Psoas muscle (tissue), 8 donors: ENCODE data around the gene PCDHGA11. TPM values are rescaled to one million over a fixed set of nuclear protein-coding genes. Genes with fewer than 3 reads are reported as not detected.
"Not testable (repeated sequence)": the region's sequence is repeated elsewhere in the genome, so short reads cannot be mapped to it uniquely, and the experiment has no call there.

Experiments
- ATAC-seq, 4 donors: fragments of 200-7000 bp; cut with Tn5 transposase; one replicate each; pipeline ENCODE4 v1.9.1; 2020; ENCODE audit warnings: moderate library complexity in 3 of 4, mild to moderate bottlenecking in 2 of 4
- DNase-seq, 2 donors: peaks; one replicate each; pipeline ENCODE4 v3.0.0-alpha.2; 2020
- H3K27ac ChIP-seq: fragments of 200-600 bp; one replicate; pipeline ENCODE4 v1.8.0; 2022
- H3K27me3 ChIP-seq, 3 donors: fragments of 200-600 bp in 1 of 3; one replicate each; pipeline versions ENCODE4 v1.6.1 to v1.8.0; 2013 to 2022; ENCODE audit warnings: low read length in 2 of 3, mild to moderate bottlenecking in 2 of 3, moderate library complexity in 1 of 3; ENCODE audit not compliant: insufficient read depth in 3 of 3
- H3K36me3 ChIP-seq, 2 donors: fragments of 200-600 bp in 1 of 2; one replicate each; pipeline versions ENCODE4 v1.6.1 to v1.8.0; 2013 to 2022; ENCODE audit warnings: low read depth in 1 of 2, mild to moderate bottlenecking in 1 of 2, moderate library complexity in 1 of 2; ENCODE audit not compliant: insufficient read depth in 1 of 2
- H3K4me1 ChIP-seq: fragments of 200-600 bp; one replicate; pipeline ENCODE4 v1.8.0; 2022
- H3K4me3 ChIP-seq: fragments of 200-600 bp; one replicate; pipeline ENCODE4 v1.8.0; 2022; ENCODE audit warnings: mild to moderate bottlenecking
- H3K9me3 ChIP-seq: fragments of 200-600 bp; one replicate; pipeline ENCODE4 v1.8.0; 2022
- WGBS, 3 donors: extraction: QIAGEN DNeasy Blood & Tissue Kit; methylation state at CpG; one replicate each; pipeline versions ENCODE4 v1.1.6 to v1.1.7; 2013; 5-methylcytosine and 5-hydroxymethylcytosine counted together
- intact Hi-C, 2 donors: fragments of 100-400 bp; cut with DNase I; formaldehyde crosslinking; loops; one replicate each; pipeline versions ENCODE4 v1.11.0 to v1.14.2; 2022
- polyA plus RNA-seq, 3 donors: library from polyadenylated mRNA; stranded (reverse); fragments of 200-250 nt; gene quantifications; one replicate each; pipeline ENCODE4 v1.2.3, GENCODE V29; 2013
- total RNA-seq, 4 donors: library from RNA; stranded (reverse); fragmentation: NEBNext Ultra II Directional in 2 of 4; extraction: Animal tissue kit (Norgen Biotek cat#: 25700) in 2 of 4; gene quantifications; one replicate each; pipeline versions ENCODE4 v1.2.1 to v1.2.4, GENCODE V29; 2021 to 2023
- TF ChIP-seq, protein P1 (sequence below): fragments of 200-600 bp; IDR thresholded peaks from one replicate; pipeline ENCODE4 v1.8.0; 2022; ENCODE audit warnings: antibody characterized with exemption
- donor health status: healthy with polysubstance abuse.
- donor health status: DM: no; HTN: no; CAD: no; lungs with moderate emphysema.
- donor health status: Bipolar disorder and iron deficiency.
- donor health status: healthy.
- donor health status: DM: yes; HTN: yes; CAD: no.
- donor health status: DM: no; HTN: no; CAD: no.
- donor health status: DM: no; HTN: no; CAD: no.
- donor health status: DM: yes; HTN: yes; CAD: no.

Gene PCDHGA11
- total and polyA plus RNA-seq, 7 donors = 0.21 to 4.4 (median 0.94) TPM

DNA sequence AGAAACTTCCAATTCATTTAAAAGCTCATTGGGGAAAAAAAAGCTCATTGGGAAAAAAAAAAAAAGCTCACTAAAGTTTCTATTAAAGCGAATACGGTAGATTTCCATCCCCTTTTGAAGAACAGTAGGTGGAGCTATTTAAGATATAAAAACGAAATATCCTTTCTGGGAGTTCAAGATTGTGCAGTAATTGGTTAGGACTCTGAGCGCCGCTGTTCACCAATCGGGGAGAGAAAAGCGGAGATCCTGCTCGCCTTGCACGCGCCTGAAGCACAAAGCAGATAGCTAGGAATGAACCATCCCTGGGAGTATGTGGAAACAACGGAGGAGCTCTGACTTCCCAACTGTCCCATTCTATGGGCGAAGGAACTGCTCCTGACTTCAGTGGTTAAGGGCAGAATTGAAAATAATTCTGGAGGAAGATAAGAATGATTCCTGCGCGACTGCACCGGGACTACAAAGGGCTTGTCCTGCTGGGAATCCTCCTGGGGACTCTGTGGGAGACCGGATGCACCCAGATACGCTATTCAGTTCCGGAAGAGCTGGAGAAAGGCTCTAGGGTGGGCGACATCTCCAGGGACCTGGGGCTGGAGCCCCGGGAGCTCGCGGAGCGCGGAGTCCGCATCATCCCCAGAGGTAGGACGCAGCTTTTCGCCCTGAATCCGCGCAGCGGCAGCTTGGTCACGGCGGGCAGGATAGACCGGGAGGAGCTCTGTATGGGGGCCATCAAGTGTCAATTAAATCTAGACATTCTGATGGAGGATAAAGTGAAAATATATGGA, 9.7 kb downstream of the PCDHGA11 start, which contains the start of gene PCDHGA12:
Gene PCDHGA12, plus strand, starts transcription at position 176 of the 782 bp plus-strand sequence. Its CDS starts 253 bp downstream, at position 429.
- H3K4me3 ChIP-seq = peak within 1 kb of the TSS; percentile 64
- no peaks in the 10 kb centered on the region for H3K4me1 ChIP-seq
- TF ChIP-seq, protein P1, sequence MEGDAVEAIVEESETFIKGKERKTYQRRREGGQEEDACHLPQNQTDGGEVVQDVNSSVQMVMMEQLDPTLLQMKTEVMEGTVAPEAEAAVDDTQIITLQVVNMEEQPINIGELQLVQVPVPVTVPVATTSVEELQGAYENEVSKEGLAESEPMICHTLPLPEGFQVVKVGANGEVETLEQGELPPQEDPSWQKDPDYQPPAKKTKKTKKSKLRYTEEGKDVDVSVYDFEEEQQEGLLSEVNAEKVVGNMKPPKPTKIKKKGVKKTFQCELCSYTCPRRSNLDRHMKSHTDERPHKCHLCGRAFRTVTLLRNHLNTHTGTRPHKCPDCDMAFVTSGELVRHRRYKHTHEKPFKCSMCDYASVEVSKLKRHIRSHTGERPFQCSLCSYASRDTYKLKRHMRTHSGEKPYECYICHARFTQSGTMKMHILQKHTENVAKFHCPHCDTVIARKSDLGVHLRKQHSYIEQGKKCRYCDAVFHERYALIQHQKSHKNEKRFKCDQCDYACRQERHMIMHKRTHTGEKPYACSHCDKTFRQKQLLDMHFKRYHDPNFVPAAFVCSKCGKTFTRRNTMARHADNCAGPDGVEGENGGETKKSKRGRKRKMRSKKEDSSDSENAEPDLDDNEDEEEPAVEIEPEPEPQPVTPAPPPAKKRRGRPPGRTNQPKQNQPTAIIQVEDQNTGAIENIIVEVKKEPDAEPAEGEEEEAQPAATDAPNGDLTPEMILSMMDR = peak; percentile 66
- H3K27ac ChIP-seq = peak within 1 kb of the TSS; percentile 56
- H3K27me3 ChIP-seq = peaks cover 0 to 11% (median 6%) of the 10 kb centered on the region in 3 donors
- intact Hi-C loops = loop anchor here (5.0 kb wide), 3 partner anchors 47 to 127 kb away; partner anchors contain the start of gene PCDHGC3 (in 1 of the 2)
- 21 to 29% (median 25%) methylated on average over 33 of the region's 33 CpGs for WGBS, 3 donors
- DNase-seq (peak; percentile 69 to 82), ATAC-seq (peak; percentile 90 to 95 (median 90))
- peaks cover 10% of the 10 kb centered on the region for H3K9me3 ChIP-seq
- H3K36me3 ChIP-seq = no peaks in the 10 kb centered on the region

DNA sequence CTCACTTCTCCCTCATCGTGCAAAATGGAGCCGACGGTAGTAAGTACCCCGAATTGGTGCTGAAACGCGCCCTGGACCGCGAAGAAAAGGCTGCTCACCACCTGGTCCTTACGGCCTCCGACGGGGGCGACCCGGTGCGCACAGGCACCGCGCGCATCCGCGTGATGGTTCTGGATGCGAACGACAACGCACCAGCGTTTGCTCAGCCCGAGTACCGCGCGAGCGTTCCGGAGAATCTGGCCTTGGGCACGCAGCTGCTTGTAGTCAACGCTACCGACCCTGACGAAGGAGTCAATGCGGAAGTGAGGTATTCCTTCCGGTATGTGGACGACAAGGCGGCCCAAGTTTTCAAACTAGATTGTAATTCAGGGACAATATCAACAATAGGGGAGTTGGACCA, 10.4 kb downstream of the PCDHGA11 start:
- Histone ChIP-seq H3K27me3 (peaks cover 0 to 11% (median 6%) of the 10 kb centered on the region in 3 donors), H3K36me3 (no peaks in the 10 kb centered on the region), H3K27ac (no peak overlapping the region), H3K4me3 (peak overlapping the region; percentile 64), H3K9me3 (peaks cover 10% of the 10 kb centered on the region), H3K4me1 (no peaks in the 10 kb centered on the region)
- TF ChIP-seq, protein P1 = no peak
- DNase-seq (no peak), ATAC-seq (peak; percentile 40 to 70 (median 58))
- intact Hi-C loops = loop anchor here (5.0 kb wide), 3 partner anchors 46 to 126 kb away; partner anchors contain the start of gene PCDHGC3 (in 1 of the 2)
- WGBS, 3 donors = 17 to 29% (median 25%) methylated on average over 37 of the region's 37 CpGs

DNA sequence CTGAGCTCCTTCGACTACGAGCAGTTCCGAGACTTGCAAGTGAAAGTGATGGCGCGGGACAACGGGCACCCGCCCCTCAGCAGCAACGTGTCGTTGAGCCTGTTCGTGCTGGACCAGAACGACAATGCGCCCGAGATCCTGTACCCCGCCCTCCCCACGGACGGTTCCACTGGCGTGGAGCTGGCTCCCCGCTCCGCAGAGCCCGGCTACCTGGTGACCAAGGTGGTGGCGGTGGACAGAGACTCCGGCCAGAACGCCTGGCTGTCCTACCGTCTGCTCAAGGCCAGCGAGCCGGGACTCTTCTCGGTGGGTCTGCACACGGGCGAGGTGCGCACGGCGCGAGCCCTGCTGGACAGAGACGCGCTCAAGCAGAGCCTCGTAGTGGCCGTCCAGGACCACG, 11.5 kb downstream of the PCDHGA11 start:
- not testable (repeated sequence) for DNase-seq, H3K9me3 ChIP-seq, H3K4me1 ChIP-seq, H3K27me3 ChIP-seq, ATAC-seq, H3K36me3 ChIP-seq, H3K27ac ChIP-seq
- intact Hi-C loops = loop anchor here (5.0 kb wide), 3 partner anchors 45 to 125 kb away; partner anchors contain the start of gene PCDHGC3 (in 1 of the 2)
- WGBS, 3 donors = 45 to 47% (median 45%) methylated on average over 29 to 38 of the region's 38 CpGs
- peak overlapping the region; percentile 64 for H3K4me3 ChIP-seq

DNA sequence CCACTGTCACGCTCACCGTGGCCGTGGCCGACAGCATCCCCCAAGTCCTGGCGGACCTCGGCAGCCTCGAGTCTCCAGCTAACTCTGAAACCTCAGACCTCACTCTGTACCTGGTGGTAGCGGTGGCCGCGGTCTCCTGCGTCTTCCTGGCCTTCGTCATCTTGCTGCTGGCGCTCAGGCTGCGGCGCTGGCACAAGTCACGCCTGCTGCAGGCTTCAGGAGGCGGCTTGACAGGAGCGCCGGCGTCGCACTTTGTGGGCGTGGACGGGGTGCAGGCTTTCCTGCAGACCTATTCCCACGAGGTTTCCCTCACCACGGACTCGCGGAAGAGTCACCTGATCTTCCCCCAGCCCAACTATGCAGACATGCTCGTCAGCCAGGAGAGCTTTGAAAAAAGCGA, 11.9 kb downstream of the PCDHGA11 start:
- WGBS, 3 donors = 36 to 38% (median 37%) methylated on average over 23 to 29 of the region's 29 CpGs
- DNase-seq, ATAC-seq, H3K27ac ChIP-seq, H3K27me3 ChIP-seq, H3K4me1 ChIP-seq, H3K9me3 ChIP-seq, H3K36me3 ChIP-seq: not testable (repeated sequence)
- intact Hi-C loops = loop anchor here (5.0 kb wide), 3 partner anchors 45 to 125 kb away; partner anchors contain the start of gene PCDHGC3 (in 1 of the 2)
- peak overlapping the region; percentile 20 for H3K4me3 ChIP-seq

DNA sequence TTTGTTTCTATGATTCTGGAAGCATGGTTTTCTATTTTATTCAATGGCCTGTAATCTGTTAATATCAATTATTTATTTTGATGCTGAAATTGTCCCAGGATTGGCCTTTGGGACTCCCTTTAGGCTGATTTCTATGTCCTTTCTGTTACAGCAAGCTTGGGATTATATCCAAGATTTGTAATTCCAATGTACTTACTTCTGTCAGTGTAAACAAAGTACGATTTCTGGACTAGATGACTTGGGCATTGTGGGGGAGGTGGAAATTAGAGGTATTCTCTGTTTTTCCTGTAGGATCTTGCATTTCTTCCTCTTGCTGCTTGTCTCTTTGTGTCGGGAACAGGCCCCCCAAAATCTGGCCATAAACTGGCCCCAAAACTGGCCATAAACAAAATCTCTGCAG, 13.2 kb downstream of the PCDHGA11 start:
- DNase-seq (no peak), ATAC-seq (no peak)
- no peaks in the 10 kb centered on the region for H3K4me1 ChIP-seq
- peaks cover 4% of the 10 kb centered on the region for H3K9me3 ChIP-seq
- peaks cover 0 to 5% (median 3%) of the 10 kb centered on the region in 3 donors for H3K27me3 ChIP-seq
- TF ChIP-seq, protein P1 = no peak
- WGBS, 3 donors = 78 to 84% (median 83%) methylated on average over 2 of the region's 2 CpGs
- H3K27ac ChIP-seq = no peak overlapping the region
- intact Hi-C loops = loop anchor here (5.0 kb wide), 3 partner anchors 43 to 123 kb away; partner anchors contain the start of gene PCDHGC3 (in 1 of the 2)
- H3K4me3 ChIP-seq = no peak overlapping the region
- H3K36me3 ChIP-seq = no peaks in the 10 kb centered on the region
